GM12873 (cell line): ENCODE results near the gene CD68.

Experiments
- CTCF ChIP-seq: IDR thresholded peaks from 2 replicates; pipeline ENCODE4 v1.5.1; 2012; ENCODE audit warnings: low read depth, mild to moderate bottlenecking, moderate library complexity, low read length, control low read depth; ENCODE audit not compliant: insufficient read depth; ENCODE audit errors: missing control alignments

The CD68 gene

DNA sequence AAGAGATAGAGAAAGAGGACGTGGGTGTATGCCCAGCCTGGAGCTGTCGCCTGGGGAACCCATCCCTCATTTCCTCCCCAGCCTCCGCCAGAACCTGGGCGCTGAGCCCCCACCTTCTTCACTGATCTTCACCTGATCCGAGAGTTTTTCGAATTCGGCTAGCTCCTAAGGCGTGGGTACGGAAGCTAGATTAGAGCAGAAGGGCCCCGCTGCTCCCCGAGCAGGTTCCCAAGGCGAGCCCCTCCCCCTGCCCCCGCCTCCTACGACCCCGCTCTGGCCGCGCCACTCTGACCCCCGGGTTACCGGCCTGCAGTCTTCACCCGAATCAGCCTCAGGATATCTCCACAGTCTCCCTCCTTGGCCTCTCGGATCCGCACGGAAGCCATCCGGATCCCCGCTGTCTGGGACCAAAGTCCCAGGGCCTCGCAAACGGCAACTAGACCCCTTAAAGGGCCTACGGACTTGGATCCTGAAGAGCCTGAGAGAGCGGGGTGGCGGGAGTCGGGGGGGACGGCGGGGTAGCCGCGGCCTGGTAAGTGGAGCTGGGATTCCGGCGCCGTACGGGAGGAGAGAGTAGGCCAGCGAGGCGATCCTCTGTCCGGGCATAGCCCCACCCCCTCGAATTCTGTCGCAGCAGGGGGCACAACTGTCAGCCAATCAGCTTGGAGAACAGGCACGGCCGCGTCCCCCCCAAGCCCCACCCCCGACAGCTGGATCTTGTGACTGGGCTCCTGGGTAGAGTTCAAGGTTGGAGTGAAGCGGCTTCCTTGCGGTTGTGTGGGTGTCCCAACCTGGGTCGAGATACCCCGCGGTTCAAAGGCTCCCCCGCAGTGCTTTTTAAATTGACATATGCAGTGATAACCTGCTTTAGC lies 48.0 kb downstream of the CD68 start, which contains the start of gene SAT2:
Gene SAT2, minus strand, starts transcription at position 572 of the 872 bp plus-strand sequence. Its CDS starts 186 bp downstream, at position 386.
- no peak for TF ChIP-seq CTCF

GRCh38 chr17:7629939-7630571 lies 50.6 kb downstream of the CD68 start, which contains the start of gene SHBG:
SHBG (plus strand) TSS chr17:7630135; CDS start chr17:7630173, 38 bp downstream.
- TF ChIP-seq CTCF: no peak
